ENCODE results near the gene CDH22. TPM values are rescaled to one million over a fixed set of nuclear protein-coding genes. Genes with fewer than 3 reads are reported as not detected.

The CDH22 gene
- total RNA-seq, 1 experiment from 2014 or later: not detected

DNA sequence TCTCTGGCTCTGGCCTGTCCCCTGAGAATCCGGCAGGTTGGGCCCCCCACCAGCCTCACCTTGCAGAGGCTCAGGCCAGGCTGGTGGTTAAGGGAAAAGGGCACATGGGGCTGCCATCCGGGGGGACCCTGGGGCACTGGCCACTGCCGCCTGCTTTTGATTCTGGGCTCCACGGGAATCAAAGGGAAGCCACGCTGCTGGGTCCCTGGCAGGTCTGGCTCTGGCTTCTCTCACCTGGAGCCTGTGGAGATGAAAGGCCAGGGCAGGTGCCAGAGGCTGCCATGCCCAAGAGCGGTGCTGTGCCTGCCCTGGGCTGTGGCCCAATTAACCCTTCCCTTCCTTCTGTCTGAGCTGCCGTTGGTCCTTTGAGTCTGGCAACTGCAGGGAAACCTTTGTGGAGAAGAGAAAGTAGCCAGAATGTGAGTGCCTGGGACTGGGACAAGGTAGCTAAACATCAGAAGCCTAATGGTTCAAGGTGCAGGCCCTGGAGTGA is 9.4 kb upstream of the CDH22 start:
- TF ChIP-seq, protein P1, sequence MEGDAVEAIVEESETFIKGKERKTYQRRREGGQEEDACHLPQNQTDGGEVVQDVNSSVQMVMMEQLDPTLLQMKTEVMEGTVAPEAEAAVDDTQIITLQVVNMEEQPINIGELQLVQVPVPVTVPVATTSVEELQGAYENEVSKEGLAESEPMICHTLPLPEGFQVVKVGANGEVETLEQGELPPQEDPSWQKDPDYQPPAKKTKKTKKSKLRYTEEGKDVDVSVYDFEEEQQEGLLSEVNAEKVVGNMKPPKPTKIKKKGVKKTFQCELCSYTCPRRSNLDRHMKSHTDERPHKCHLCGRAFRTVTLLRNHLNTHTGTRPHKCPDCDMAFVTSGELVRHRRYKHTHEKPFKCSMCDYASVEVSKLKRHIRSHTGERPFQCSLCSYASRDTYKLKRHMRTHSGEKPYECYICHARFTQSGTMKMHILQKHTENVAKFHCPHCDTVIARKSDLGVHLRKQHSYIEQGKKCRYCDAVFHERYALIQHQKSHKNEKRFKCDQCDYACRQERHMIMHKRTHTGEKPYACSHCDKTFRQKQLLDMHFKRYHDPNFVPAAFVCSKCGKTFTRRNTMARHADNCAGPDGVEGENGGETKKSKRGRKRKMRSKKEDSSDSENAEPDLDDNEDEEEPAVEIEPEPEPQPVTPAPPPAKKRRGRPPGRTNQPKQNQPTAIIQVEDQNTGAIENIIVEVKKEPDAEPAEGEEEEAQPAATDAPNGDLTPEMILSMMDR (IDR thresholded peaks at IDR 0.05; ENCODE audit: unreplicated experiment): no peak

DNA sequence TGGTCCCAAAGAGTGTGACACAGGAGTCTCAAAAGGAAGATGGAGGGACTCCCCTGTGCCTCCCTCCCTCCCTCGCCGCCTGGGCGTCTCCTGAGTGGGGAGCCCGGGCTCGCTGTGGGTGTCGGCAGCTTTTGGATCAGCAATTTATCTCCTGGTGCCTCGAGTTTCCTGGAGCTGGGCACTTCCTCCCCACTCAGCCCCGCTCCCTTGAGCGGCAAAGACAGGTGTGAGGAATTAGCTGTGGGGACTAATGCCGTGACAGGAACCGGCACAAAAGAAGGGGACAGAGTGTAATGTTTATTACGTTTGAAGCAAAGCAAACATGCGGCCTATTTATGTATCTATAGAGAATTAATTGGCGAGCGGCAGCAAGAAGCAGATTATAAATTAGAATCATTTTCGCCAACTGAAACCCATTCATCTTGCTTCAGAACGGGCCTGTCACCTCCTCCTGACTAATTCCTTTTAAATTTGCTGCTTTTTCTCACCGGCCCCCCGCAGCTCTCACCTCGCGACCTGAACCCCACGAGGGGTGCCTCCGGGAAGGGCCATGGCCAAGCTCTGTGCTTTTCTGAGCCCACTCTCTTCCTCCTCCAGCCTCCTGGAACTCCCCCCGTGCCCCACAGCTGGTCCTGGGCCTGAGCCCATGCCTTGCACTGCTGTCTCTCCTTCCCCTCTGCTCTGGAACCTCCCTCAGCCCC is 8.8 kb upstream of the CDH22 start:
- Mint-ChIP-seq H3K27me3 (ENCODE audit: insufficient read depth, unreplicated experiment) (peaks cover 78% of the 10 kb centered on the region), H3K9me3 (ENCODE audit: unreplicated experiment) (no peaks in the 10 kb centered on the region), H3K4me3 (ENCODE audit: unreplicated experiment) (no peak overlapping the region), H3K4me1 (ENCODE audit: insufficient read depth, unreplicated experiment) (no peaks in the 10 kb centered on the region), H3K27ac (ENCODE audit: low read depth, unreplicated experiment) (no peak overlapping the region), H3K36me3 (ENCODE audit: insufficient read depth, unreplicated experiment) (no peaks in the 10 kb centered on the region)
- TF ChIP-seq, protein P1 (IDR thresholded peaks at IDR 0.05; ENCODE audit: unreplicated experiment): no peak
- CTCF ChIA-PET: interaction anchor here (0.6 kb wide), 1 partner anchor 15 kb away, joined by 3 read pairs; no protein-coding TSS in a partner anchor
- POLR2A ChIA-PET: interaction anchor here (1.0 kb wide), 1 partner anchor 27 kb away, joined by 3 read pairs; no protein-coding TSS in a partner anchor
- no TSS peak for BruUV-seq (replicated peaks)
- intact Hi-C loops (cut with micrococcal nuclease): no loop called here
- DNase-seq (ENCODE audit: unreplicated experiment): no peak

More for the DNA sequence above, 9.4 kb upstream of the CDH22 start:
- H3K4me3 Mint-ChIP-seq (ENCODE audit: unreplicated experiment): no peak overlapping the region
- ChIA-PET CTCF (interaction anchor here (0.6 kb wide), 1 partner anchor 15 kb away, joined by 3 read pairs; no protein-coding TSS in a partner anchor), POLR2A (no interaction called here)
- H3K4me1 Mint-ChIP-seq (ENCODE audit: insufficient read depth, unreplicated experiment): no peaks in the 10 kb centered on the region
- no peaks in the 10 kb centered on the region for H3K9me3 Mint-ChIP-seq (ENCODE audit: unreplicated experiment)
- no peak for DNase-seq (ENCODE audit: unreplicated experiment)
- intact Hi-C loops (cut with micrococcal nuclease): no loop called here
- no TSS peak for BruUV-seq (replicated peaks)
- no peak overlapping the region for H3K27ac Mint-ChIP-seq (ENCODE audit: low read depth, unreplicated experiment)
- H3K27me3 Mint-ChIP-seq (ENCODE audit: insufficient read depth, unreplicated experiment): peaks cover 79% of the 10 kb centered on the region
- H3K36me3 Mint-ChIP-seq (ENCODE audit: insufficient read depth, unreplicated experiment): no peaks in the 10 kb centered on the region

DNA sequence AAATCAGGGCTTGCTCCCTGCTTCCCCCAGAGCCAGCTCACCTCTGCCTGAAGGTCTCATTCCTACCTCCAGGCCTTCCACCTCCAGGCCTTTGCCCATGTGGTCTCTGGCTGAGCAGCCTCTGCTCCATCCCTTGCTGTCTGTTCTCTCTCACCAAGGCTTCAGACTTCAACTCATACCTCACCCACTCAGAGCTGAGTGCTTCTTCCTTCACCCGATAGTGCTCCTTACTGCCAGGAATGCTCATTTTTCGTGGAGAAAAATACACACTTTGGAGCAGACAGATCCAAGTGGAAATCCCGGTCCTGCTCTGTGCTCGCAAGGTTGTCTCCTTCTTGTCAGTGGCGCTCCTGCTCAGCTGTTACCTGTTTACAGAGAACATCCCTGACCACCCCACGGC is 7.0 kb upstream of the CDH22 start:
- ChIA-PET CTCF (interaction anchor here (0.8 to 1.3 kb wide), 4 partner anchors 8 to 118 kb away, joined by 3 to 7 read pairs (median 4); no protein-coding TSS in a partner anchor), POLR2A (no interaction called here)
- no peaks in the 10 kb centered on the region for H3K9me3 Mint-ChIP-seq (ENCODE audit: unreplicated experiment)
- no peak overlapping the region for H3K27ac Mint-ChIP-seq (ENCODE audit: low read depth, unreplicated experiment)
- H3K27me3 Mint-ChIP-seq (ENCODE audit: insufficient read depth, unreplicated experiment): peaks cover 78% of the 10 kb centered on the region
- TF ChIP-seq, protein P1 (IDR thresholded peaks at IDR 0.05; ENCODE audit: unreplicated experiment): no peak
- no peak overlapping the region for H3K4me3 Mint-ChIP-seq (ENCODE audit: unreplicated experiment)
- intact Hi-C loops (cut with micrococcal nuclease): no loop called here
- no peaks in the 10 kb centered on the region for H3K36me3 Mint-ChIP-seq (ENCODE audit: insufficient read depth, unreplicated experiment)
- BruUV-seq (replicated peaks): no TSS peak
- DNase-seq (ENCODE audit: unreplicated experiment): no peak
- H3K4me1 Mint-ChIP-seq (ENCODE audit: insufficient read depth, unreplicated experiment): peaks cover 13% of the 10 kb centered on the region

DNA sequence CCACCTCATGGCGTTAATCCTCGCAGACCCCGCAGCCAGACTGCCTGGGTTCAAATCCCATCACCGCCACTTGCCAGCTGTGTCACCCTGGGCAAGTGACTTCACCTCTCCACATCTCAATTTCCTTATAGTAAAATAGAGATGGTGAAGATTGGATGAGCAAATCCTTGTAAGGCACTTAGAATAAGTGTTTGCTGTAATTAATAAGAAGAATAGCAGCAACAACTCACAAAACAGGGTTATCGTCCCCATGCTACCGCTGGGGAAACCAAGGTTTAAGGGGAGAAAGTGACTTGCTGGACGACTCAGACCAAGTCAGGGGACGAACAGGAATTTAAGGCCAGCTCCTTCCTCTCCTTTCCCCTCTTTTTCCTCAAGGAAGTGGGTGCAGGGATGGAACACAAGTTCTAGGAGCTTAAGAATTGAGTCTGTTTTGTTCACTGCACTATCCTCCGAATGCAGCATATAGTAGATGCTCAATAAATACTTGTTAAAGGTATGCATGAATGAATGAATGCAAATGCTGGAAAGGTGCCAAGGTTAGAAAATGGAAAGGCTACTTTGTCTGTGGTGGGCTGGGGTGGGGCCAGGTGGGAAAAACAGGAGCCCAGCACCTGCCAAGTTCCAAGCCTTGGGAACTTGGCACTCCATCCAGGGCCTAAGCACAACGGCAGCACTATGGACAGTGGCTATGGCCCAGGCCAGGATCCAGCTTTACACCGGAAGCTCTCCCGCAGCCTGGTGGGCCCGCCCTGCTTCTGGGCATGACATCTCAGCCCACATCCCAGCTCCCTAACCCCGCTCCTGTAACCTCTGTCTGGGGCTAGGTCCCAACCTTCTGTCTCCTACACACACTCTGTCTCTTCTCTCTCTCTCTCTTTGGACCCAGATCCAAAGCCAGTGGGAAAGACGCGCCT is 4.9 kb upstream of the CDH22 start:
- Mint-ChIP-seq H3K27me3 (ENCODE audit: insufficient read depth, unreplicated experiment) (peaks cover 78% of the 10 kb centered on the region), H3K36me3 (ENCODE audit: insufficient read depth, unreplicated experiment) (no peaks in the 10 kb centered on the region), H3K4me1 (ENCODE audit: insufficient read depth, unreplicated experiment) (peaks cover 13% of the 10 kb centered on the region), H3K27ac (ENCODE audit: low read depth, unreplicated experiment) (no peak overlapping the region), H3K9me3 (ENCODE audit: unreplicated experiment) (no peaks in the 10 kb centered on the region), H3K4me3 (ENCODE audit: unreplicated experiment) (no peak overlapping the region)
- TF ChIP-seq, protein P1 (IDR thresholded peaks at IDR 0.05; ENCODE audit: unreplicated experiment): no peak
- no TSS peak for BruUV-seq (replicated peaks)
- ChIA-PET POLR2A (interaction anchor here (0.6 to 0.9 kb wide), 2 partner anchors 63 to 142 kb away, joined by 4 read pairs; no protein-coding TSS in a partner anchor), CTCF (interaction anchor here (0.6 to 1.6 kb wide), 6 partner anchors 9 to 340 kb away, joined by 3 to 4 read pairs (median 3); no protein-coding TSS in a partner anchor)
- no peak for DNase-seq (ENCODE audit: unreplicated experiment)
- intact Hi-C loops (cut with micrococcal nuclease): no loop called here
